Right lobe of liver (tissue), 6 donors: Measurements from ENCODE around the gene SPON1. TPM values are rescaled to one million over a fixed set of nuclear protein-coding genes. Genes with fewer than 3 reads are reported as not detected.
A peak's percentile ranks its signal among the peaks of the same experiment; 100 is the strongest.
"Not testable (repeated sequence)": the region's sequence is repeated elsewhere in the genome, so short reads cannot be mapped to it uniquely, and the experiment has no call there.

Source experiments
- ATAC-seq, 4 donors: fragments of 200-7000 bp; cut with Tn5 transposase; one replicate each; pipeline ENCODE4 v1.9.1; 2020; ENCODE audit warnings: mild to moderate bottlenecking in 4 of 4, moderate library complexity in 4 of 4
- DNase-seq, 3 donors: peaks; one replicate each; pipeline ENCODE4 v3.0.0-alpha.2; 2020
- H3K27ac ChIP-seq, 3 donors: fragments of 200-600 bp; one replicate each; pipeline ENCODE4 v1.8.0; 2022
- H3K27me3 ChIP-seq, 2 donors: fragments of 200-600 bp; one replicate each; pipeline ENCODE4 v1.8.0; 2022
- H3K36me3 ChIP-seq, 4 donors: fragments of 200-600 bp; sonication (generic) in 1 of 4; one replicate each; pipeline versions ENCODE4 v1.5.1 to v1.8.0; 2017 to 2022; ENCODE audit warnings: control low read depth in 1 of 4
- H3K4me1 ChIP-seq, 4 donors: fragments of 200-600 bp; sonication (generic) in 1 of 4; one replicate each; pipeline versions ENCODE4 v1.5.1 to v1.8.0; 2017 to 2022; ENCODE audit warnings: control low read depth in 1 of 4
- H3K4me3 ChIP-seq, 3 donors: fragments of 200-600 bp; one replicate each; pipeline ENCODE4 v1.8.0; 2022
- H3K9me3 ChIP-seq, 4 donors: fragments of 200-600 bp; sonication (generic) in 1 of 4; one replicate each; pipeline versions ENCODE4 v1.5.1 to v1.8.0; 2017 to 2022; ENCODE audit warnings: control low read depth in 1 of 4
- CTCF ChIP-seq, 4 donors: fragments of 200-600 bp in 3 of 4; fragments of 450-650 bp in 1 of 4; IDR thresholded peaks; one replicate each; pipeline versions ENCODE4 v1.5.1 to v1.8.0; 2016 to 2022; ENCODE audit warnings: antibody characterized with exemption in 4 of 4, mild to moderate bottlenecking in 2 of 4
- POLR2A ChIP-seq: fragments of 450-650 bp; IDR thresholded peaks from one replicate; pipeline ENCODE4 v1.6.1; 2017; ENCODE audit warnings: antibody characterized with exemption, mild to moderate bottlenecking
- WGBS: methylation state at CpG from one replicate; pipeline ENCODE4 v1.1.6; 2018; ENCODE audit warnings: low coverage, low lambda C conversion rate; ENCODE audit not compliant: insufficient coverage; ENCODE audit errors: missing lambda C conversion rate; 5-methylcytosine and 5-hydroxymethylcytosine counted together
- intact Hi-C, 2 donors: fragments of 100-400 bp; cut with DNase I; formaldehyde crosslinking; loops; one replicate each; pipeline versions ENCODE4 v1.11.2 to v1.14.1; 2022
- total RNA-seq, 6 experiments: library from RNA; depleted of rRNA in 2 of 6; stranded (reverse); fragments of >200 nt in 2 of 6; fragmentation: NEBNext Ultra II Directional in 3 of 6; extraction: Animal tissue kit (Norgen Biotek cat#: 25700) in 3 of 6; gene quantifications; one replicate each; pipeline versions ENCODE4 v1.1.0 to v1.2.4, GENCODE V29; 2016 to 2023
- donor health status: DM: no; HTN: yes; CAD: no.
- donor health status: DM: no; HTN: no; CAD: no.
- donor health status: DM: no; HTN: no; CAD: no.
- donor health status: DM: no; HTN: yes; CAD: no.
- donor health status: DM: no; HTN: yes; CAD: no.

The SPON1 gene
- total RNA-seq, 6 experiments from 2014 or later = 0.51 to 2.4 (median 1.6) TPM

GRCh38 chr11:14273895-14274294, 311.4 kb downstream of the SPON1 start:
- Histone ChIP-seq H3K4me3 (no peak overlapping the region), H3K4me1 (no peaks in the 10 kb centered on the region), H3K36me3 (no peaks in the 10 kb centered on the region), H3K9me3 (no peaks in the 10 kb centered on the region), H3K27me3 (no peaks in the 10 kb centered on the region), H3K27ac (no peak overlapping the region)
- 93% methylated on average over 2 of the region's 2 CpGs for WGBS
- DNase-seq (no peak), ATAC-seq (no peak)
- intact Hi-C loops = no loop called here
- no peak for TF ChIP-seq POLR2A
- TF ChIP-seq CTCF (IDR thresholded peaks at IDR 0.05) = no peak

GRCh38 chr11:14275076-14275475, 312.6 kb downstream of the SPON1 start:
- DNase-seq (no peak), ATAC-seq (no peak)
- TF ChIP-seq POLR2A = no peak
- no peak for TF ChIP-seq CTCF (IDR thresholded peaks at IDR 0.05)
- no peaks in the 10 kb centered on the region for H3K4me1 ChIP-seq
- no peak overlapping the region for H3K27ac ChIP-seq
- H3K4me3 ChIP-seq = no peak overlapping the region
- intact Hi-C loops = no loop called here
- no peaks in the 10 kb centered on the region for H3K27me3 ChIP-seq
- H3K36me3 ChIP-seq = peaks cover 0 to under 1% (median 0%) of the 10 kb centered on the region in 4 donors
- no peaks in the 10 kb centered on the region for H3K9me3 ChIP-seq

GRCh38 chr11:14278869-14279268, 316.3 kb downstream of the SPON1 start:
- H3K27ac ChIP-seq, H3K9me3 ChIP-seq, DNase-seq, H3K36me3 ChIP-seq, H3K4me1 ChIP-seq, intact Hi-C loops, ATAC-seq, H3K4me3 ChIP-seq, H3K27me3 ChIP-seq: not testable (repeated sequence)
- WGBS = 93% methylated on average over 1 of the region's 1 CpG

GRCh38 chr11:14288189-14288935, 325.8 kb downstream of the SPON1 start:
- no peaks in the 10 kb centered on the region for H3K9me3 ChIP-seq
- TF ChIP-seq POLR2A (no peak), CTCF (IDR thresholded peaks at IDR 0.05) (no peak)
- no peaks in the 10 kb centered on the region for H3K27me3 ChIP-seq
- peaks cover 0 to 4% (median 0%) of the 10 kb centered on the region in 4 donors for H3K36me3 ChIP-seq
- ATAC-seq (peak; percentile 29 to 92 (median 78)), DNase-seq (no peak)
- peaks cover 0 to 4% (median 0%) of the 10 kb centered on the region in 4 donors for H3K4me1 ChIP-seq
- peak overlapping the region in 2 of 3 donors; percentile 41 to 44 for H3K27ac ChIP-seq
- 54% methylated on average over 2 of the region's 2 CpGs for WGBS
- intact Hi-C loops = no loop called here
- no peak overlapping the region for H3K4me3 ChIP-seq

GRCh38 chr11:14290422-14290821, 327.9 kb downstream of the SPON1 start:
- Histone ChIP-seq H3K27me3 (no peaks in the 10 kb centered on the region), H3K9me3 (no peaks in the 10 kb centered on the region), H3K4me1 (peaks cover 0 to 4% (median 0%) of the 10 kb centered on the region in 4 donors), H3K4me3 (no peak overlapping the region), H3K27ac (no peak overlapping the region), H3K36me3 (peaks cover 0 to 8% (median 0%) of the 10 kb centered on the region in 4 donors)
- no peak for TF ChIP-seq POLR2A
- no peak for TF ChIP-seq CTCF (IDR thresholded peaks at IDR 0.05)
- DNase-seq (no peak), ATAC-seq (no peak)
- intact Hi-C loops = no loop called here
- 63% methylated on average over 3 of the region's 3 CpGs for WGBS
